GM12878 (cell line): Measurements from ENCODE around the gene METTL27. TPM values are rescaled to one million over a fixed set of nuclear protein-coding genes. Genes with fewer than 3 reads are reported as not detected.
"Not testable (repeated sequence)": the region's sequence is repeated elsewhere in the genome, so short reads cannot be mapped to it uniquely, and the experiment has no call there.

Source experiments
- ATAC-seq: fragments of 200-7000 bp; cut with Tn5 transposase; 3 replicates; pipeline ENCODE4 v1.9.1; 2020; ENCODE audit warnings: mild to moderate bottlenecking, moderate library complexity
- BruUV-seq: library from RNA; stranded (reverse); fragments of 400-500 nt; replicated peaks from 2 replicates; lab custom pipeline; 2021; lab: Mats Ljungman, UMichigan
- CTCF ChIA-PET: fragments of 300-600 bp; sonication (Branson Sonifier 250); formaldehyde crosslinking; extraction: SDS; loops from one replicate; lab custom pipeline; 2021; ENCODE audit warnings: inconsistent platforms; lab: Yijun Ruan, JAX
- POLR2A ChIA-PET: fragments of 350-600 bp; formaldehyde crosslinking; extraction: SDS; loops from one replicate; lab custom pipeline; 2021; ENCODE audit warnings: inconsistent platforms; lab: Charles Lee
- RAD21 ChIA-PET: fragments of 300-600 bp; sonication (Branson Sonifier 250); formaldehyde crosslinking; loops from one replicate; lab custom pipeline; 2023; ENCODE audit warnings: antibody characterized with exemption; ENCODE audit not compliant: unreplicated experiment; lab: Charles Lee
- SMC1A ChIA-PET: fragments of 300-600 bp; sonication (Branson Sonifier 250); formaldehyde crosslinking; loops from one replicate; lab custom pipeline; 2023; ENCODE audit not compliant: unreplicated experiment, uncharacterized antibody; lab: Charles Lee
- DNase-seq: peaks from one replicate; pipeline ENCODE4 v3.0.0-alpha.2; 2011; ENCODE audit warnings: low read depth, low spot score
- FAIRE-seq: peaks from 3 replicates; lab custom pipeline; 2011; peaks lifted over from hg19 to GRCh38; lab: Jason Lieb, UNC
- H2AFZ ChIP-seq: 2 replicates; pipeline ENCODE4 v1.6.0; 2011; ENCODE audit warnings: low read depth, low read length, control low read depth; ENCODE audit not compliant: control insufficient read depth
- H3K27ac ChIP-seq: 2 replicates; pipeline ENCODE4 v1.5.1; 2011; ENCODE audit warnings: control low read depth; ENCODE audit not compliant: control insufficient read depth, insufficient read depth
- H3K27me3 ChIP-seq, 2 experiments: replicated peaks in 1 of 2; 2 replicates each; pipeline versions ENCODE4 v1.6.0 to v1.6.1; 2011; ENCODE audit warnings: low read length in 1 of 2; ENCODE audit not compliant: control insufficient read depth in 2 of 2, insufficient read depth in 2 of 2
- H3K36me3 ChIP-seq, 2 experiments: 2 replicates each; pipeline ENCODE4 v1.5.1; 2011; ENCODE audit warnings: low read length in 1 of 2; ENCODE audit not compliant: control insufficient read depth in 2 of 2, insufficient read depth in 2 of 2
- H3K4me1 ChIP-seq: 2 replicates; pipeline ENCODE4 v1.6.1; 2011; ENCODE audit warnings: mild to moderate bottlenecking, low read length, moderate library complexity, mixed read lengths; ENCODE audit not compliant: control insufficient read depth, insufficient read depth
- H3K4me2 ChIP-seq: 2 replicates; pipeline ENCODE4 v1.6.0; 2011; ENCODE audit warnings: control low read depth; ENCODE audit not compliant: control insufficient read depth, insufficient read depth
- H3K4me3 ChIP-seq: fragments of 200-600 bp; sonication (generic); 2 replicates; pipeline ENCODE4 v1.5.1; 2016
- H3K79me2 ChIP-seq: 2 replicates; pipeline ENCODE4 v1.6.0; 2011; ENCODE audit warnings: low read length; ENCODE audit not compliant: control insufficient read depth, insufficient read depth
- H3K9ac ChIP-seq: 2 replicates; pipeline ENCODE4 v1.8.0; 2011; ENCODE audit warnings: low read length, control low read depth, mixed read lengths; ENCODE audit not compliant: control insufficient read depth, insufficient read depth
- H3K9me3 ChIP-seq: replicated peaks from 3 replicates; pipeline ENCODE4 v1.5.1; 2011; ENCODE audit warnings: mild to moderate bottlenecking, low read length; ENCODE audit not compliant: control insufficient read depth, insufficient read depth
- H4K20me1 ChIP-seq: 2 replicates; pipeline ENCODE4 v1.6.0; 2011; ENCODE audit not compliant: control insufficient read depth, insufficient read depth
- BACH1 ChIP-seq: fragments of 450-650 bp; IDR thresholded peaks from 2 replicates; pipeline ENCODE4 v1.6.1; 2017; ENCODE audit warnings: mild to moderate bottlenecking, borderline replicate concordance
- CBX3 ChIP-seq: fragments of 200-600 bp; sonication (generic); IDR thresholded peaks from 2 replicates; pipeline ENCODE4 v1.6.1; 2016; ENCODE audit warnings: low read depth, borderline replicate concordance
- JUNB ChIP-seq: IDR thresholded peaks from 2 replicates; pipeline ENCODE4 v1.6.1; 2016; ENCODE audit warnings: antibody characterized with exemption, mild to moderate bottlenecking
- KAT2A ChIP-seq: conservative IDR thresholded peaks from 2 replicates; pipeline ENCODE4 v1.6.1; 2011; ENCODE audit warnings: low read depth, low read length; ENCODE audit not compliant: control insufficient read depth
- MTA2 ChIP-seq: fragments of 450-650 bp; IDR thresholded peaks from 2 replicates; pipeline ENCODE4 v1.6.1; 2016; ENCODE audit warnings: low read depth, mild to moderate bottlenecking, moderate library complexity
- NR2C1 ChIP-seq: fragments of 450-650 bp; IDR thresholded peaks from 2 replicates; pipeline ENCODE4 v1.6.1; 2017; ENCODE audit warnings: antibody characterized with exemption, mild to moderate bottlenecking, moderate library complexity
- NR2F1 ChIP-seq: fragments of 450-650 bp; conservative IDR thresholded peaks from 2 replicates; pipeline ENCODE4 v1.6.1; 2017; ENCODE audit warnings: mild to moderate bottlenecking
- POLR2AphosphoS5 ChIP-seq: IDR thresholded peaks from 2 replicates; pipeline ENCODE4 v1.6.1; 2011; ENCODE audit warnings: mild to moderate bottlenecking, low read length, inconsistent platforms
- SRF ChIP-seq, 2 experiments: IDR thresholded peaks; 2 replicates each; pipeline ENCODE4 v1.6.1; 2011; ENCODE audit warnings: low read depth in 2 of 2, low read length in 2 of 2, mild to moderate bottlenecking in 1 of 2, moderate library complexity in 1 of 2
- ZNF217 ChIP-seq: fragments of 450-650 bp; IDR thresholded peaks from 2 replicates; pipeline ENCODE4 v1.6.1; 2017; ENCODE audit warnings: antibody characterized with exemption, mild to moderate bottlenecking
- ZNF274 ChIP-seq: IDR thresholded peaks from one replicate; pipeline ENCODE4 v1.8.0; 2011; ENCODE audit not compliant: insufficient read length, insufficient read depth
- WGBS: methylation state at CpG from one replicate; pipeline ENCODE4 v1.1.6; 2016; ENCODE audit warnings: low lambda C conversion rate; ENCODE audit not compliant: insufficient replicate concordance, insufficient coverage; ENCODE audit errors: missing lambda C conversion rate; 5-methylcytosine and 5-hydroxymethylcytosine counted together
- in situ Hi-C: fragments of 300-500 bp; cut with MboI; formaldehyde crosslinking; loops from 9 replicates; pipeline ENCODE4 v1.14.3; 2018; ENCODE audit warnings: mixed read lengths
- intact Hi-C: fragments of 100-400 bp; cut with micrococcal nuclease; formaldehyde crosslinking; loops from one replicate; pipeline ENCODE4 v1.14.2; 2022; ENCODE audit not compliant: unreplicated experiment
- polyA plus RNA-seq, 11 experiments: library from polyadenylated mRNA; depleted of rRNA in 4 of 11; unstranded in 6 of 11; stranded (reverse) in 5 of 11; fragments of >200 nt; fragmentation: Nextera tagmentation in 4 of 11; fragmentation: Illumina TruSeq in 1 of 11; extraction: Ambion mirVana in 4 of 11; extraction: Trizol in 1 of 11; gene quantifications; 1 replicate in 1 of 11; 2 replicates in 10 of 11; pipeline versions ENCODE4 v1.2.1 to v1.2.3, GENCODE V29; 2011 to 2016; ENCODE audit warnings: inconsistent platforms in 2 of 11, missing spikeins in 2 of 11, low read depth in 1 of 11
- total RNA-seq, 4 experiments: library from RNA; depleted of rRNA in 3 of 4; stranded (reverse); fragments of >200 nt in 3 of 4; fragmentation: Illumina TruSeq in 1 of 4; extraction: Trizol in 1 of 4; gene quantifications; 2 replicates each; pipeline versions ENCODE4 v1.2.1 to v1.2.3, GENCODE V29; 2013 to 2021
- TF ChIP-seq, protein P1 (sequence below): fragments of 450-650 bp; IDR thresholded peaks from 2 replicates; pipeline ENCODE4 v1.6.1; 2018; ENCODE audit warnings: mild to moderate bottlenecking, low read depth, moderate library complexity; ENCODE audit not compliant: partially characterized antibody

The METTL27 gene
- total and polyA plus RNA-seq, 10 of the 15 experiments (the other 5 are each of a cell fraction or from before 2014, with no cell fraction given) = 0.10 to 3.4 (median 0.68) TPM

DNA sequence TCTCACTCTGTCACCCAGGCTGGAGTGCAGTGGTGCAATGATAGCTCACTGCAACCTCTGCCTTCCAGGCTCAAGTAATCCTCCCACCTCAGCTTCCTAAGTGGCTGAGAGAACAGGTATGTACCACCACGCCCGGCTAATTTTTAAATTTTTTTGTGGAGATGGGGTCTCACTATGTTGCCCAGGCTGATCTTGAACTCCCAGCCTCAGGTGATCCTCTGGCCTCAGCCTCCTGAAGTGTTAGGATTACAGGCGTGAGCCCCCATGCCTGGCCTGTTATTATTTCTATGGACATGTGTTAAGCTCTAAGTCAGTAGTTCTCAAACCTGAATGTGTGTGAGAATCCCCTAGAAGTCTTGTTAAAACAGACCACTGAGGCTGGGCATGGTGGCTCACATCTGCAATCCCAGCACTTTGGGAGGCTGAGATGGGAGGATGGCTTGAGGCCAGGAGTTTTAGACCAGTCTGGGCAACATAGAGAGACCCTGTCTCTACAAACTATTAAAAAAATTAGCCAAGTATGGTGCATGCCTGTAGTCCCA, 43.2 kb upstream of the METTL27 start:
- RAD21 ChIA-PET = no interaction called here
- TF ChIP-seq ZNF217 (no peak), JUNB (no peak), KAT2A (no peak), NR2F1 (no peak), BACH1 (no peak), MTA2 (no peak), ZNF274 (no peak), CBX3 (no peak), POLR2AphosphoS5 (no peak), NR2C1 (no peak), SRF (IDR thresholded peaks at IDR 0.05; ENCODE audit: low read depth in 2 of 2, low read length in 2 of 2) (no peak)
- TF ChIP-seq, protein P1, sequence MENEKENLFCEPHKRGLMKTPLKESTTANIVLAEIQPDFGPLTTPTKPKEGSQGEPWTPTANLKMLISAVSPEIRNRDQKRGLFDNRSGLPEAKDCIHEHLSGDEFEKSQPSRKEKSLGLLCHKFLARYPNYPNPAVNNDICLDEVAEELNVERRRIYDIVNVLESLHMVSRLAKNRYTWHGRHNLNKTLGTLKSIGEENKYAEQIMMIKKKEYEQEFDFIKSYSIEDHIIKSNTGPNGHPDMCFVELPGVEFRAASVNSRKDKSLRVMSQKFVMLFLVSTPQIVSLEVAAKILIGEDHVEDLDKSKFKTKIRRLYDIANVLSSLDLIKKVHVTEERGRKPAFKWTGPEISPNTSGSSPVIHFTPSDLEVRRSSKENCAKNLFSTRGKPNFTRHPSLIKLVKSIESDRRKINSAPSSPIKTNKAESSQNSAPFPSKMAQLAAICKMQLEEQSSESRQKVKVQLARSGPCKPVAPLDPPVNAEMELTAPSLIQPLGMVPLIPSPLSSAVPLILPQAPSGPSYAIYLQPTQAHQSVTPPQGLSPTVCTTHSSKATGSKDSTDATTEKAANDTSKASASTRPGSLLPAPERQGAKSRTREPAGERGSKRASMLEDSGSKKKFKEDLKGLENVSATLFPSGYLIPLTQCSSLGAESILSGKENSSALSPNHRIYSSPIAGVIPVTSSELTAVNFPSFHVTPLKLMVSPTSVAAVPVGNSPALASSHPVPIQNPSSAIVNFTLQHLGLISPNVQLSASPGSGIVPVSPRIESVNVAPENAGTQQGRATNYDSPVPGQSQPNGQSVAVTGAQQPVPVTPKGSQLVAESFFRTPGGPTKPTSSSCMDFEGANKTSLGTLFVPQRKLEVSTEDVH = no peak
- TF ChIP-seq, all 136 proteins: peak for 0
- H3K4me3 ChIP-seq = no peak overlapping the region
- SMC1A ChIA-PET = no interaction called here
- no peak overlapping the region for H2AFZ ChIP-seq
- no TSS peak for BruUV-seq
- CTCF ChIA-PET = interaction anchor here (0.6 kb wide), 1 partner anchor 82 kb away, joined by 4 read pairs; no protein-coding TSS in a partner anchor
- POLR2A ChIA-PET = no interaction called here
- intact Hi-C loops = no loop called here
- H3K4me1 ChIP-seq = no peaks in the 10 kb centered on the region
- no peak for DNase-seq
- H3K9me3 ChIP-seq = no peaks in the 10 kb centered on the region
- no peaks in the 10 kb centered on the region for H3K79me2 ChIP-seq
- no peak for ATAC-seq
- H3K27ac ChIP-seq = no peak overlapping the region
- H3K36me3 ChIP-seq = no peaks in the 10 kb centered on the region
- no peak overlapping the region for H3K4me2 ChIP-seq
- no peak overlapping the region for H3K9ac ChIP-seq
- no peaks in the 10 kb centered on the region; a peak in 1 of 4 replicates for H3K27me3 ChIP-seq
- no peaks in the 10 kb centered on the region for H4K20me1 ChIP-seq
- FAIRE-seq = no peak
- in situ Hi-C loops = no loop called here
- 76% methylated on average over 3 of the region's 3 CpGs for WGBS

DNA sequence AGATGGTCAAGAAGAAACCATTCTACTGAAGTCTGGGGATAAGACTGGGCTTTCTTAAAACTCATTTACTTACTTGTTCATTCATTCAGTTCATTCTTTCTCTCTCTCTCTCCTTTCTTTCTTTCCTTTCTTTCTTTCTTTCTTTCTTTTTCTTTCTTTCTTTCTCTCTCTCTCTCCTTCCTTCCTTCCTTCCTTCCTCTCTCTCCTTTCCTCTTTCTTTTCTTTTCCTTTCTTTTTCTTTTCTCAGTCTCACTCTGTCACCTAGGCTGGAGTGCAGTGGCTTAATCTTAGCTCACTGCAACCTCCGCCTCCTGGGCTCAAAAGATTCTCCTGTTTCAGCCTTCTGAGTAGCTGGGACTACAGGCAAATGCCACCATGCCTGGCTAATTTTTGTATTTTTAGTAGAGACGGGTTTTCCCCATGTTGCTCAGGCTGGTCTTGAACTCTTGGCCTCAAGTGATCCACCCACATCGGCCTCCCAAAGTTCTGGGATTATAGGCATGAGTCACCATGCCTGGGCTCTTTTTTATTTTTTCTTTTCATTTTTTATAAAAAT, 42.6 kb upstream of the METTL27 start:
- H3K9me3 ChIP-seq, H2AFZ ChIP-seq, SMC1A ChIA-PET, BruUV-seq, H3K27me3 ChIP-seq, H3K4me1 ChIP-seq, H3K79me2 ChIP-seq, H3K4me2 ChIP-seq, in situ Hi-C loops, FAIRE-seq, ATAC-seq, intact Hi-C loops, POLR2A ChIA-PET, DNase-seq, H3K27ac ChIP-seq, H3K36me3 ChIP-seq, RAD21 ChIA-PET, H3K9ac ChIP-seq, H4K20me1 ChIP-seq, CTCF ChIA-PET, H3K4me3 ChIP-seq: not testable (repeated sequence)
- WGBS = 15% methylated on average over 3 of the region's 3 CpGs
